Esophagus mucosa (tissue), 1 donor: ENCODE results near the gene CDH13. TPM values are rescaled to one million over a fixed set of nuclear protein-coding genes. Genes with fewer than 3 reads are reported as not detected.

Experiments
- ATAC-seq: fragments of 200-7000 bp; cut with Tn5 transposase; one replicate; pipeline ENCODE4 v1.9.1; 2020
- total RNA-seq: library from RNA; stranded (reverse); gene quantifications from one replicate; pipeline ENCODE4 v1.2.4, GENCODE V29; 2023
- donor health status: DM: yes; HTN: yes; CAD: no.

Gene CDH13
- total RNA-seq, 1 donor from 2014 or later: 8.4 TPM

DNA sequence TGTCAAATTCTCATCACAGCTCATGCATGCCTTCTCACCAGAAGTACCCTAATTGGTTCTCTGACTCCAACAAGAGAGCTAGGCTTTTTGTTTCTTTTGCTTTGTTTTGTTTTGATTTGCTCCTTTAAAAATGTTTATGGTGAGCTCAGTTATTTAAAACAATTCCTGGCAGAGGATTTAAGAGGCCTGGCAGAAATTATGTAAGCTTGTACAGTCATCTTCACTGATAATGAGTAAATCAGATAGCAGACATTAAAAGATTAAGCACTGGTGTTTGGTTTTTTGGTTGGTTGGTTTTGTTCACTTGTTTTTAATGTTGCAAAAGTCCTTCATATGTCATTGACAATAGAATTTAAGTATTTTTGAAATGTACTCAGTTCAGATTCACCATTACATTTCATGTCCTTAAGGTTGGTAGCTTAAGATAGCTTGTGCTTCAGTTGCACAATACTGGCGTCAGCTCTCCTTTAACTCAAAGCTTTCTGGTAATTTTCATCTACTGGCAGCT, 378.9 kb downstream of the CDH13 start:
- ATAC-seq: no peak

DNA sequence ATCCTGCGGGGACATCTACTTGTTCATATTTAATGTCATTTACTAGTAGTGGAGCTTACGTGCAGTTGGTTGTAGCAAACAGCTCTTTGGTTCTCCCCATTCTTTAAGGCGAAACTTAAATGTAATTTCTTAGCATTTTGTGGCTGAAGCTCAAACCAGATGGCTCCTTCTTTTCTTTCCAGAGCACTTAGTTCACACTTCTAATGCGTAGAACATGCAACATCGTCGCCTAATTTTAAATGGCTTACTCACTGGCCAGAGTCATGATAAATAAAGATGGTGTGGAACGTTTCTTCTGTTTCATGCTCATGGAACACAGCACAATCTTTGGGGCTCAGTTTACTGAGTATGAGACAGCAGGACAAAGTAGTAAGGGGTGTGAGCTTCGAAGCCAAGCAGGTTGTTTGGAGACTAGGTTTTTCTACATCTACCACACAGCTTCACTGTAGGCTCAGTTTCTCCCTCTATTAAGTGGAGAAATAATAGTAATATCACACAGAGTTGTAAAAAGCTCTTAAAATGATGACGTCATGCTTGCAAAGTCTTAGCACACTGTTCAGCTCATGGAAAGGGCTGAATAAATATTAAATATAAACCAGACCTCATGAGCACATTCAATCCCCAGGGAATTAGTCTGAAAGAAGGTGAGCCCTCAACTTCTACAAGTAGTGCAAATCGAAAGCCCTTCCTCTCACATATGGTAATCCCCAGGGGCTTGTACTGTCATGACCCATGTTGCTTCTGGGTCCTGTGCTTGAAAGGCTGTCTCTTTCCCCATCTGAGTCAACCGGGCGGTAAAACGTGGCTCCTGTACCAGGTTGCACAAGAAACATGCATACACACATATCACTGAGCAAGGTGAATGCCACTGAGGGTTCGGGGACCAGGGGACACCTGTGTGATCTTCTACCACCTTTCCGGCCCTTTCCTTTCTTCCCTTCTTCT, 384.3 kb downstream of the CDH13 start:
- ATAC-seq: no peak

DNA sequence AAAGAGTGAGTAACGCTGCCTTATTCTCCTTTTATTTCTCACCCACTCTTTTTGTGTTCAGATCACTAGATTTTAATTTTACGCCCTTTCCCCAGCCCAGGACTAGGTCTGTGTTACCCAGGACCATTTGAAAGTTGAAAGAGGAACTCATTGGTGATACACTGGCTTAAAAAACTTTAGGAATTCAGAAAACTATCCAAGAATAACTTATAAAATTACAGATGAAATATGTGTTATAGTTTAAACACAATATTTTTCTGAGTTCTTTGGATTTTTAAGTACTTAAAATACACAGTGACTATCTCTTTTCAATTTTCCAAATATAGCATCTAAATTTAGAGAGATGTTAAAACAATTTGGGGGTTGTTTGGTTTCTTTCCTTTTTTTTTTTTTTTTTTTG, 385.2 kb downstream of the CDH13 start:
- no peak for ATAC-seq

DNA sequence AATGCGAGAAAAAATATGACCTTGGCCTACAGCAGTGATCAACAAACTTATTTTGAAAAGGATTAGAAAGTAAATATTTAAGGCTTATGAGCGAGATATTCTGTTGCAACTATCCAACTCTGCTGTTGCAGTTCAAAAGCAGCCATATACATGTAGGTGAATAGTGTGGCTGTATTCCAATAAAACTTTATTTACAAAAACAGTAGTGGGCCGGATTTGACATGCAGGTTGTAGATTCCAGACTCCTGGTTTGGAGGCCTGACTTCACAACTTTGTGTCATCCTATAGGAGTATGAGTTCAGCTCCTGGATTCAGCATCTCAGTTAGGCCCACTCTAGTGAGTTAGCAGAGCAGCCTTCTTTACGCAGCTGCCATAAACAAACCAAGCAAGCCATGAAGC, 386.3 kb downstream of the CDH13 start:
- no peak for ATAC-seq

DNA sequence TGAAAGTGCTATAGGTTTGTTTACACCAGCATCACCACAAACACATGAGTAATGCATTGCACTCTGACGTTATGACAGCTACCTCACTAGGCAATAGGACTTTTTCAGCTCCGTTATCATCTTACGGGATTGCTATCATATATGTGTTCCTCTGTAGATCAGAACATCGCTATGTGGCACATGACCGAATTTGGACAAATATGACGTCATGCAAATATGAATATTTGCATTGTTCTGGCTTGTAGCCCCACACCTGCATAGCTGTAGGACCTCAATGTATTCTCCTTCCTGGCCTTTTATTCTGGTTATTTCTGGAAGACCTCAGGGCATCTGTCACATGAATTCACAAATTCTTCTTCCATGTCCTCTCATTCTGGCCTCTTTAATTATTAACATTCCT, 393.2 kb downstream of the CDH13 start:
- no peak for ATAC-seq

DNA sequence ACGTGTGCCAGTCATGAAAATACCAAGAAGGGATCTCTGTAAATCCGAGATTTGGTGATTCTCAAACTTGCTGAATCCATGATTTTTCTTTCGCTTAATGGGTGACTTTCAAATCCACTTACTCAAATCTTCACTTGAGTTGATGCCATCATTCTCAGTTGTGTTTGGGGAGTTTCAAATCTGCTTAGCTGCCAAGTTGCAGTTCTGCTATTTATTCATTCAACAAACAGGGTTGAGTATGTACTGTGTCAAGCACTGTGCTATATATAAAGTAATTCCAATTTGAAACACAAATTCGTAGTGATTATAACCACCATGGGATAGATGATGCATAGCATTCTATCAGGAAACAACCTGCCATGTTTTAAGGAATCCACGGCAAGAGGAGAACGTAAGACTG, 394.3 kb downstream of the CDH13 start:
- ATAC-seq: no peak

DNA sequence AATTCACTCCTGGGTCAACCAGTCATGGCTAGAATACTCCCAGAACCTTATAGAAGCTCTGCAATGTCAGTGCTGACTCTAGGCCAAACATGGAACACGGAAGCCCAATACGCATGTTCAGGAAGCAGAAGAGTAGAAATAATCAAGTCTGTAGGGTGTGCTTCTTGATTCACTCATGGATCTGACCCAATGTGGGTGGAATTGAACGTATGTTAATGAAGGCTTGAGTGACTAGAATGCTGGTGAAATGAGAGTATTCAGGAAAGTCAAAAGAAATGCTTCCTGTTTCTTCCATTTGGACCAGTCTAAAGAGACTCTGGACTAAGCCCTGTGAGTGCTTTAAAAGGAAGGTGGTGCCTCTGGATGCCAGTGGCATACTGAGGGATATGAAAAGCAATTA, 395.0 kb downstream of the CDH13 start:
- ATAC-seq: no peak

DNA sequence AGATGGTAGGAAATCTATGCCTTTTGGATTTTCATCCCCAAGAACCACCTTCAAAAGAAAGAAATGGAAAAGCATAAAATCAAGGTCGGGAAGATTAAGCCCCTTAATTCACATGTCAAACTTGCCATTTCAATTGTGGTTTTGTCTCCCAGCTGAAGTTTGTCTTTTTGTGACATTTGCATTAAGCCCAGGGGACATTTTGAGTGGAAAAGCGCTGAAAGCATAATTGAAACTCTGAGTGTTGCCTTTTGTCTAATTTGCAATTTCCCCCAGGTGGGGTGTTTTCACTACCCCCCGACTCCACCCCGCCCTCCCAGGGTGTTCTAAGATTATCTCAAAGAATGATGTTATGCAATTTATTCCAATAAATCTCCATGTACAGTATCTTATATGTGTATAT, 396.2 kb downstream of the CDH13 start:
- no peak for ATAC-seq

DNA sequence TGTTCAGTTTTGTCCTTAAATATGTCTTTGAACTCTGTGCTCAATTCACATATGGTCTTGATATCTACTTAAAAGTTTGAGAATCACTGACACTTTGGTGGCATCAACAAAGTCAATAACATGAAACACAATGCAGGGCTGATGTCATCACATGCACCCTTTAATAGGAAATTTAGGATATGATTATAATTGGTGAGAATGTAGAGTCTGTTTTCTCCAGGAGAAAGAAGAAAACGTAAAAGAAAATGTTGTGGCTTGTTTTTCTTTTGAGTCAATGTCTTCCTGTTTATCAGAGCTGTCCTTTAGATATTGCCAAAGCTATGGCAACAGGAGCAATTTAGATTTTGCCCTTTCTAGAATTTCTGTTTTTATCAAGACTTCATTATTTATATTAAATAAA, 396.9 kb downstream of the CDH13 start:
- ATAC-seq: no peak

DNA sequence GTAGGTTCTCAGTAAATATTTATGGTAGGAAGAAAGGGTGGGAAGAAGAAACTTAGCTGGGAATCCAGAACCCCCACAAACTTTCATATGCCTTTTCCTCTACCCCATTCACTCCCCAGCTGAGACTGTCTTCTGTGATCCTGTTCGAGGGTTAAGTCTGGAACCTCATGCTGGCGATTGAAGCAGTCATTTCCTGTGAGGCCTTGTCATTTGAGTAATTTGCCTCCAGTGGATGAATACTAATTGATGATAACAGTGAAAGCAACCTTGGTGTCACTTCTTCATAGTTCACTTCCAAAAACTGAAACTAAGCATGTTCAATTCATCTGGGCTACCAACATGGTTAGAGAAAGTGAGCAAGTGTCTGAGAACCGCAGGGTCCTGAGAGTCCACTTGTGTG, 401.2 kb downstream of the CDH13 start:
- no peak for ATAC-seq

DNA sequence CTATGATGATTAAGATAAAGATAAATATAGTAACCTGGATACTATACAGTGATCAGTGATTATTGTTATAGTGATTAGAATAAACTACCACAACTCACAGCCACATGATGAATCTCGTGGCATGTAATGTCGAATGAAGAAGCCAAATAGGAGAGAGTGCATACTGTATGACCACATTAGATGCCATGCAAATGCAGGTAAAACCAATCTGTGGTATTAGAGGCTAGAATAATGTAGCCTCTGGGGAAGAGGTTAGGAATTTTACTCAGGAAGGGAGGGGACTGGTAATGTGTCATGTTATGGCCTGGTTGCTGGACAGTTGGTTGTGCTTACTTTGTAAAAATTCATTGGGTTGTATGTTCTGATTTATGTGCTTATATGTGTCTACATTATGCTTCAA, 402.7 kb downstream of the CDH13 start:
- ATAC-seq: no peak

DNA sequence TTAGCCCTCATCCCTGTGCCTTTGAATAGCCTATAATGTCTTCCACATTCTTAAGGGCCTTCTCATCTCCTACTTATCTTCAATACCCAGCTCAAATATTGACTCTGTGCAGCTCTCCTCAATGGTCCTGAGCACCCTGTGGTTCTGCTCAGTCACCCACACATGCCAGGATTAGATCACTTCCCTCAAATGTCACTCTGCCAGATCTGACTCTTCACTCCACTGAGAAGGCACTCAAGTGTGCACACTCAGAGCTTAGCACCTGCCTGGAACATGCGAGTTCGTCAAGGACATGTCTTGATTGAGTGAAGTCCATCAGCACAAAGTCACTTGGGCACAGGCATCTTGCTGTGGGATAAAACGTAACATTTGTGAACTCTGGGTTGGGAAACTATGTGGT, 404.8 kb downstream of the CDH13 start:
- ATAC-seq: no peak

DNA sequence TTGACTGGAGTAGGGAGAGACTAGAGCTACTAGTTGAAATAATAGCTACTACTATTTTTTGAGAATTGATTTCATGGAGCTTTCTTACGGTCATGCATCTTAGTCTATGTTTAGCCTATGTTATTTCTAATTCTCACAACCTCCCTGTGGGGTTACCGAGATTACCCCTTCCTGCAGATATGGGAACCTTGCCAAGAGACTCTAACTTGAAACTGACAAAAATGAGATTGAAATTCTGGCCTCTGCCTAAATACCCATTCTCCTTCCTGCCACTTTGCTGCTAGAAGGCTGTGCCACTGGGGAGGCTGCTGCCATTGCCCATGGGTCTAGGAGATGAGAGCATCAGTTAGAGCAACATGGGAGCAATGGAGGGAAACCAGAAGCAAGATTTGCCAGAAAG, 410.3 kb downstream of the CDH13 start:
- no peak for ATAC-seq

DNA sequence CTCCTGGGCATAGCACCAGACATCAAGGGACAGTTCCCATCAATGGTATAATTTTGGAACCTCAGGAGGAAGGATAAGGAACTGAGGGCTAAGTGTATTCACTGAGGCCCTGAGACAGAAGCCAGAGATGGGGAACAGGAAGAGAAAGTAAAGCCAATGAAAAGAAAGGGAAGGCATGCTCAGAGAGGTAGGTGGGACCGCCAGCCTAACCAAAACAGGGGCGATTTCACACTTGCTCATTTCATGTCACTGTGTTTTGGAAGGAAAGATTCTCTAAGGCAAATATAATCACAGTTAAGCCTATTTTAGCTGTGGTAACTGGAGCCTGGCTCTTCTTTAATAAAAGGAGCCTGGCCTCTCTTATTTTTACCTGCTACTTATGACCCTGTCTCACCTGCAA, 411.1 kb downstream of the CDH13 start:
- ATAC-seq: no peak

DNA sequence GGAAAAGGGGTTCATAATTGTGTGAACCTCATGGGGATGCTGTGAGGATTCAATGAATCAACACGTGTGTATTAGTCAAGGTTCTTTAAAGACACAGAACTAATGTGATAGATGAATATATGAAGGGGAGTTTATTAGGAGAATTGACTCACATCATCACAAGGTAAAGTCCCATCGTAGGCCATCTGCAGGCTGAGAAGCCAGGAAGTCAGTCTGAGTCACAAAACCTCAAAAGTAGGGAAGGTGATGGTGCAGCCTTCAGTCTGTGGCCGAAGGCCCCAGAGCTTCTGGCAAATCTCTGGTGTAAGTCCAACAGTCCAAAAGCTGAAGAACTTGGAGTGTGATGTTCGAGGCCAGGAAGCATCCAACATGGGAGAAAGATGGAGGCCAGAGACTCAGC, 413.4 kb downstream of the CDH13 start:
- ATAC-seq: no peak

DNA sequence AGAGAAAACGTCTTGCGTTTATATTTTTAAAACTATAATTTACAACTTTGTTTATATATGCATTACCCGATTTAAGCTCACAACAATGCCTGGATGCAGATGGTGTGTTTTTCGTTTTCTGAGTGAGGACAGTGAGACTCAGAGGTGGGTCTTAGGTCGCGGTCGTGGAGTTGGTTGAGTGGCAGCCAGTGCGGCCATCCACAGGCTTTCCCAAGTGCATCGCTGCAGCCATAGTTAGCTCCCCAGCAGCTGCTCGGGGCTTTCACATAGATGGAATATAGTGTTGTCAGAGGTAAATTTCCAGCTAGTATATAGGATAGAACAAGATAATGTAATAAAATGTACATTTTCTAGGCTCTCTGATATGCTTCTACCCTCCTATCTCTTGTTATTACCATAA, 417.8 kb downstream of the CDH13 start:
- ATAC-seq: no peak

DNA sequence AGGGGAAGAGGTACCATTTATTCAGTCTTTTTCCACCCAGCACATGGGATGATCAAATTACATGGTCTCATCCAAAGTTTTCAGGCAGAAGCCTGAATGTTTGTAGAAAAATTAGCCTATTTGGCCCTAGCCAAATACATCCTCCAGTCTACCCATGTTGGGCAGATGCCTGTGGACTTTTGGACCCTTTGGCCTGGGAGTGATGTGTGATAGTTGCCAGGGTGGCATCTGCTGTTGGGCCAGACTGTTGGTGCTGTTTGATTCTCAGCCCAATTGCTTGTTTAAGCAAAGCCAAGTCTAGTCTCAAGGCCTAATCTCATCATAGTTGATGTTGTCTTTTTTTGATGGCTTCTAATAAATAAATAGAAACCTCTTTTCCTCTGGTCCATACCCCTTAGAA, 419.0 kb downstream of the CDH13 start:
- ATAC-seq: no peak

DNA sequence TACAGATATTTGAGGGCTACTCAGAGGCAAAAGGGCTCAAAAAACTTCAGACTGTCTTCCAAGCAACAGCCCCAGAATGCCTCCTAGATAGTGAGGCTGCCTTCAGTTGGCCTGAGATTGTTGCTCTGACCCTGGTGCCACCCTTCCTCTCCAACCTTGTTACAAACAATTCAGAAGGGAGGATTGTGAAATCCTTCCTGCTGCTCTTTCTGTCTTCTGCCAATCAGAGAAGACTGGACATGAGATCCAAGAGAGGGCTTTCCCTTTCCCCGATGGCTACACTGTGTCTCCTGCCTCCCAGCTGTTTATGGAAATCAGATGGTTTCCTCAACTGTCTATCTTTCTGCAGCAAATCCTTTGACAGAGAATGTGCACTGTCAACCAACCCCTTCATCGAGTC, 419.9 kb downstream of the CDH13 start:
- no peak for ATAC-seq

DNA sequence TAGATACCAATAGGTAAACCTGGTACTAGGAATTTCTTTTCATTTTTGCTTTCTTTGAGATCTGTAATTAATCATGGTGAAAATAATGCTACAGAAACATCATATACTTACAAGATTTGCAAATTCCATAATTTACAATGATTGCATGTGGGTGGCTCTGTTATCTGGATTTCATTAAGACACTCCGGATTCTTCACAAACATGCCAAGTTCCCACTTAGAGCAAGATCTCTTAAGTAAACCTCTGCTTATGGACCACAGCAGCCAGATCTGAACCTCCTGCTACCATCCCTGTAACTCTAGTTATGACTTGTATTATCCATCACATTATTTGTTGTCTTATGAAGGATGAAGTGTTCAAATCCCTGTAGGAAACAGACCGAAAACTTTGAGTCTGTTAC, 424.7 kb downstream of the CDH13 start:
- ATAC-seq: no peak

DNA sequence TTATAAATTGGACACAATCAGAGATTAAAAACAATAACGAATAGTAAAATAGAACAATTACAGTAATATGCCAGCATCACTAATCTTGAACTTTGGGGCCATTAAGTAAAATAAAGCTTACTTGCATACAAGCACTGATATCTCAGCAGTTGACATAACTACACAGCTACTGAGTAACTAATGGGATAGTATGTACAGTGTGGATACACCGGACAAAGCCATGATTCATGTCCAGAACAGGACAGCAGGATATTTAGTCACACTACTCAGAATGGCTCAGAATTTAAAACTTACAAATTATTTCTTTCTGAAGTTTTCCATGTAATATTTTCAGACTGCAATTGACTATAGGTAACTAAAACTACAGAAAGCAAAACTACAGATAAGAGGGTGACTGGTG, 427.5 kb downstream of the CDH13 start:
- ATAC-seq: no peak

DNA sequence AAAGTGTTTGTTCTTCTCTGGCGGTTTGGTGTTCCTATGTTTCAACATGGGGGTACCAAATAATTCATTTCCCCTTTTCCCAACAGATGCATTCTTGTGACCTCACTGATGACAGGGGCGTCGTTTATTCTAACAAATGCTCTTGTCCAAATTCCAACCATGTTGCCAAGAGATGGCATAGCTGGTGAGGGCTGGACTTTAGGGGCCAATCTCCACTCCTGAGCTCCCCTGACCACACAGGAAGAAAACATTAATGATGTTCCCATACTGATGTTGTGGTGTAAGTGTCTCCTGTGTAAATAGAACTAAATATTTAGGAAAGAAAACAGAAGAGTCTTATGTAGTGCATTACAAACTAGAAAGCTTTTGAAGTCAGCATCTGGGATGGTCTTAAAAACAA, 431.6 kb downstream of the CDH13 start:
- no peak for ATAC-seq

DNA sequence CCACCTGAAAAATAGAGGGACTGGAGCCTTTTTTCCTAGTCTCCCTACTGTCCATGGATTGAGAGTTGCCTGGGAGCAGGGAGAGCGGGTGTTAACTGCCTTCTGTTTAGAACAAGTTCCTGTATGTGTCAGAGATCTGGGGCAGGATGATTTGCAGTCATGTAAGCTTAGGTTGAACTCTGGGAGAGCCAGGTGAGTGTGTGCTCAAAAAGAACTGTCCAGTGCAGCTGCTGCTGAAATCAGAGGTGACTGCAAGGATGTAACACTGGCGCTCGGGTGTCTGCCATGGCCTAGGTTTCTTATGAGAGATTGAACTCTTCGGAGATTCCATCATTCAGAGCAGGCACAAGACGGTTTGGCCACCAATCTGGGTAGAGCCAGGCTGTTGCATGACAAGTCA, 432.5 kb downstream of the CDH13 start:
- ATAC-seq: no peak

DNA sequence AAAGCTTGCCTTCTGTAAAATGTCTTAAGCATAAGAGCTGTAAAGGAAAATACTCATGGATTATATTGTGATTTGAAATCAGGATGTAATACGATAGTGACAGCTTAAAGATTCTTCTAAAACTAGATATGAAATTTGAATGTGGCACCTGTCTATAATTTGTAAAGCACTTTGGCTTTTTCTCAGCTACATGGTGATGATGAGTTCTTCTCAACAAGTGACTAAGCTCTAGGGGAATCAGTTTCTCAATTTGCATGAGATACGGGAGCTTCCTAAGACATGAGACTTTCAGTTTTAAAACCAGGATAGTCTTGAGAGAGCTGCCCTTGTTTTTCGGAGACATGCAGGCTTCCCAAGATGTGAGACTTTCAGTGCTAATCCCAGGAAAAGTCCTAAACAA, 439.2 kb downstream of the CDH13 start:
- no peak for ATAC-seq

DNA sequence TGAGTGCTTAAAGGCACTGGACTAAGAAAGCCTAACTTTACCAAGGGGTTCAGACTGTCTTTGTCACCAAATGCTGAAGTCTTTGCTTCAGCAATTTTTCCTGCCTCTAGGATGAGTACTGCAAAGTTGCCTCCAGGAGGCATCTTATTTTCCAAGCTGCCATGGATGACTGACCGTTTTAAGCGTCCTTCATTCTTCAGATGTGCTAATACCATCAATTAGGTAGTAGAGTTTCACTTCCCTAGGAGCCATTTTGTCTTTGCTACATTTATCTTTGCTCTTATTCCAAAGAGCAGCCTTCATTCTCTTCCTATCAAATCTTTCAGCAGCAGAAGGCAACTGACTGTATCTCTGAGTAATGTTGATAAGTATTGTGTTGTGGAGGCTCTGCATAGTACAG, 440.1 kb downstream of the CDH13 start:
- no peak for ATAC-seq

DNA sequence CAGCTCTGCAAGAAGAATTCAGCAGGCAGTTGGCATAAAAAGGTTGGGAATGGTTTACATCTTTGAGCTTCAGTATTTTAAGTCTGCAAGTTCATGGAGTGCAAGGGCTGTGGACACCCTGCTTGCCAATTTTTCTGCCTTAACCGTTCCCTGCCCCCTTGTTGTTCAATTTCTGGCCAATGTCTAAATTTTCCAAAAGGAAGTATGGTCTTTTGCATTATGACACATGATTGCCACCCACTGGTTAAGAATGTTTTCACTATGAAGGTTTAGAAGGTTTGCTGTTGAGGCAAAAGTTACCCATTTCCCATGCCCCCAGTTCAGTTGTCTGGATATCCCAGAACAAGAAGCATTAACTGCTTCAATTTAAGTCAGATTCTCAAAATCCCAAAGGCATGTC, 441.9 kb downstream of the CDH13 start:
- ATAC-seq: no peak
